Activated CD4-positive, alpha-beta T cell treated with anti-CD3 and anti-CD28 coated beads for 24 hours (primary cell): ENCODE results near the gene G6PD.
"Not testable (repeated sequence)": the region's sequence is repeated elsewhere in the genome, so short reads cannot be mapped to it uniquely, and the experiment has no call there.

Experiments used
- DNase-seq, 2 donors: peaks; one replicate each; pipeline ENCODE4 v3.0.0-alpha.2; 2020; ENCODE audit warnings: low read depth in 2 of 2

The G6PD gene

DNA sequence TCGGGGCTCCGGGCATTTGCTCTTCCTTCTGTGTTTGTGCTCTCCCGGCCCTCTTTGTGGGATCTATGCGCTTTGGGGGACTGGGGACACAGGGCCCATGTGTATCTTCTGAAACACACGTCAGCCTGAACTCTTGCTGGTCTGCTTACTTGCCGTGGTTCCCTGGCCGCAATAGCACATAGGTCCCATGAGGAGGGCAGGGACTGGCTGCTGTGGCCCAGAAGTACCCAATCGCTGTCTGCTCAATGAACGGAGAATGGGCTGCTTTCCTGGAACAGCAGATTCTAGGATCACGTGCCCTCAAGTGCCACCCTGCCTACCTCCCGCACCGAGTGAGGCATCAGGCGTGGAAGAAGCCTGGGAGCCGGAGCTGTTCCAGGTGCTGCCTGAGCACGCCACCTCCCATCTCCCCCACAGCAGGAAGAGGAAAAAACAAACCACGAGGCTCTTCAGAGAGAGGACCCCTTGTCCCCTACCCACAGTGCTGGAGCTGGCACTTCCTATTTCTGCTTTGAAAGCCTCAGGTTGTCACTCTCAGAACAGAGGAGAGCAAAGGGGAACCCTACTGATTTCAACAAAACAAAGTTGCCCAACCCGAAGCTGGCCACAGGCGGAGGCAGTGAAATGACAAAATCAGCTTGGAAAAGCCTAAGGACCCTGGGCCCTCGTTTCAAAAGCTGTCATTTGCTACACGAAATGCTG, 3.8 kb downstream of the G6PD start:
- no peak for DNase-seq

DNA sequence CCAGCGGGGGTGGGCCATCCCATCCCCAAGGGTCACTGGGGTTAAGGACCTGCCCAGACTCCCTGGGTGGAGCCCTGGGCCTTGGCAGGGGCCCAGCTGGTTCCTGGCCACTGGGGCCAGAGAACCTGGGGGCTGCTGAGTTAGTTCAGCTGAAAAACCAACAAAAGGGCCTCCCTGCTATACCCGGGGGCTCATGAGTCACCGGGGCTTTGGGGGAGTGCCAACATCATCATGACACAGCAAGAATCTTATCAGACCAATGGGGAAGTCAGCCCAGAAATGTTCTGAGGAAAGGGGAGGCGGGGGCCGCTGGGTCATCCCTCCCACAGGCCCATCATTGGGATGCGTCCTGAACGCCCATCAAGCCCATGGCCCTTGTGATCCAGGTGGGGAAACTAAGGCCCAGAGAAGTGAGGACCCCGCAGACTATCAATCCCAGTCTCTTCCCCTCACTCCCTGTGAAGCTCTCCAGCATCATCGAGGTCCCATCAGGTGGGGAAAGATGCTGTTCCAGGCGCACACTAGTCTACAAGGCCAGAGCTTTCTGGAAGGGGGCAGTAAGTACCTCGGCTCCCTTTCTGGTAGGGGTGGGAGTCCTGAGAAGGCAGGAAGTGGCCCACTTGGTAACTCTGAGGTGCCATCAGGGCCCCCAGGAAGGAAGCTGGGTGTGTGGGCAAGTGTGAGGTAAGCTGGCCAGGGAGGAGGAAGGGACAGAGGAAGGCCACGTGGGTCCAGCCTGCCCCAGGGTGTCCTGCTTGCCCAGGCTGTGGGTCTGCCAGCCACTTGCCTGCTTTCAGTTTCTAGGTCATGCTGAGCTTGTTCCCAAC, 4.5 kb downstream of the G6PD start:
- DNase-seq, result no peak

DNA sequence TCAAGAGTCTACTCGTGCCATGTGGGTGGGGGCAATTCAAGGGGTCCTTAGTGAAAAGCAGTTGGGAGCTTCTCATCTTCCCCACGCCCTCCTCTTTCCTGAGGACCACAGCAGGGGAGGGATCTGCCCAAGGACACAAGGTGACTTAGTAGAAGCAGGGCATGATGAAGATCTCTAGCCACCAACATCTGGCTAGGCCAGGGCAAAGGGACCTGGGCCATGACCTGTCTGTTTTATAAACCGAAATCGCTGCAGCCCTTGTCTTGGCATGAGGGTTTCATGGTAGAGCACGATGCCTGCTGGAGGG, 5.1 kb downstream of the G6PD start:
- no peak for DNase-seq

DNA sequence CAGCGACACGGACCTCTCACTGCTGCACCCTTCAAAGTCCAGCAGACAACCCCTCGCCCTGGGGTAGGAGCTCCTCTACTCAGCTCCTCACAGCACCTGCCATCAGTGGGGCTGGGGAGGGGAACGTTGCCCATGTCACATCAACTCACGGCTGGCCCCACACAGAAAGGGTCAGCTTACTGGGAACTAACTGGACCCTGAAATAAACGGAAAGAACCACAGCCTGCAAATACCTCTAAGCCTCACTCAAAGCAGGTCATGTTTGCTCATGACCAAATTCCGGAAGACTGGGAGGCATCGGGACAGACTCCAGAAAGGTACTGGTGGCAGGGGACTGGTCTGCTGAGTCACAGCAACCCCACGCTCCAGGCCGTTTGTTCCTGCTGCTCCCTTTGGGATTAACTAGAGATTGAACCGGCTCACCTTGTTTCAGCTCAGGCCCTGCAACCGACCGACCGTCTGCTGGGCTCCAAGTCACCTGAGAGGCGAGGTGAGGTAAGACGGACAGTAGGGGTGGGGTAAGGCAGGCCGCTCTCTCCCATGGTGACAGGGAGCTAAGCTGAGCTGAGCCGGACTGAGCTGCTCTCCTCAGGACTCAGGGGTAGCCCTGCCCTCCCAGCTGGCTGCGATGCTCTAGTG, 5.6 kb downstream of the G6PD start:
- DNase-seq, result no peak

DNA sequence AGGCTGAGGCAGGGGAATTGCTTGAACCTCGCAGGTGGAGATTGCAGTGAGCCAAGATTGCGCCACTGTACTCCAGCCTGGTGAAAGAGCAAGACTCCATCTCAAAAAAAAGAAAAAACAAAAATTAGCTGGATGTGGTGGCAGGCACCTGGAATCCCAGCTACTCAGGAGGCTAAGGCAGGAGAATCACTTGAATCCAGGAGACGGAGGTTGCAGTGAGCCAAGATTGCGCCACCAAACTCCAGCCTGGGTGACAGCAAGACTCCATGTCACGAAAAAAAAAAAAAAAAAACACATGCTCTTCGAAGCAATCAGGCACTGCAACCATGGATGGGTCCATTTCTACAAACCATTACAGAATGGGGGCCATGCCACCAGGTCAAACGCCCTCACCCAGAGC, 6.3 kb downstream of the G6PD start:
- not testable (repeated sequence) for DNase-seq

DNA sequence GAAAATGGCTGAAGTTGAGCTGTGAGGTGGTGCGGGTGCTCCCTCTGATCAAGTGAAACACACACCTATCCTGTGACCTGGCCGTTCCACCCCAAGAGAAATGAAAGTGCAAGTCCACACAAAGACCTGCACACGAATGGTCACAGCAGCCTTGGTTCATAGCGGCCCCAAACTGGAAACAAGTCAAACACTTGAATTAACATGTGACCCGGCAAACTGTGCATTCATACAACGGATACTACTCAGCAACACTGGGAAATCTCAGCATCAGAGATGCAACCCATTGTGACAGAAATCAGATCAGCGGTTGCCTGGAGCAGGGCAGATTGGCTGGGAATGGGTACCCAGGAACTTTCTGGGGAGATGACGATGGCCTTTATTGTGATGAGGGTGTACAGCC, 7.6 kb downstream of the G6PD start:
- no peak for DNase-seq

DNA sequence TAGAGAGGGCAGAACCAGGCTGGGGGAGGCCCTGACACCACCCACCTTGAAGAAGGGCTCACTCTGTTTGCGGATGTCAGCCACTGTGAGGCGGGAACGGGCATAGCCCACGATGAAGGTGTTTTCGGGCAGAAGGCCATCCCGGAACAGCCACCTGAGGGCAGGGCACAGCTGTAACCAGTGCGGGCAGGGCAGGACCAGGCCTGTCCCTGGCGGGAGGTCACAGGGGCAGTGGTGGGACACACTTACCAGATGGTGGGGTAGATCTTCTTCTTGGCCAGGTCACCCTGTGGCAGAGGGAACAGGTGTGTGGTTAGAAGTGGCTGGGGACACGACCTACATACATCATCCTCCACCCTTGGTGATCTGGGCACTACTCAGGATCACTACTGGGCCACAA, 10.8 kb downstream of the G6PD start:
- no peak for DNase-seq

DNA sequence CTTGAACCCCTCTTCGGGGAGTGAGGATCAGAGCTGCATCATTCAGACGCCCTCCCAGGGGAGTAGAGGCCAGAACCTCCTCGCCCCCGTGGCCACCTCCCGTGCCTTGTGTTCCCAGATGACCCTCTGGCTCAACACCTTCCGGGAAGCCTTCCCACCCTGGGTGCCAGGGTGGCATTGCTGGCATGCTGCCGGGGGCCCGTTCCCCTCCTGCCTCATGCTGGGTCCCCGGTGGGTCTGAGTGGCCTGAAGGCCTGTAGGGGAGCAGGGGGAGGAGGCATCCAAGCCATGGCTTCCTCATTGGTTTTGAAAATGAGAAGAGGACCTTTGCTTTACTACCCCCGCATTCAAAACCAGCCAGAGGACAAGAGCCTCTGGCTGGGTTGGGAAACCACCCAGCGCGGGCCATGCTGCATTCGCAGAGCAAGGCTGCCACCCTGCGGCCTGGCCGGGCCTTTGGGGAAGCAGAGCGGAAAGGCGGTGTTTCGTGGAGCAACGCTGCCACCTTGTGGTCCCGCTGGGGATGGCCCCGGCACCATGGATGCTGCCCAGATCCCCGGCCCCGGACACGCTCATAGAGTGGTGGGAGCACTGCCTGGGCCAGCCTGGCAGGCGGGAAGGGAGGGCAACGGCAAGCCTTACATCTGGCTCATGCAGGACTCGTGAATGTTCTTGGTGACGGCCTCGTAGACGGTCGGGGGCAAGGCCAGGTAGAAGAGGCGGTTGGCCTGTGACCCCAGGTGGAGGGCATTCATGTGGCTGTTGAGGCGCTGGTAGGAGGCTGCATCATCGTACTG, 11.9 kb downstream of the G6PD start:
- DNase-seq, result peak; percentile 79 to 87

DNA sequence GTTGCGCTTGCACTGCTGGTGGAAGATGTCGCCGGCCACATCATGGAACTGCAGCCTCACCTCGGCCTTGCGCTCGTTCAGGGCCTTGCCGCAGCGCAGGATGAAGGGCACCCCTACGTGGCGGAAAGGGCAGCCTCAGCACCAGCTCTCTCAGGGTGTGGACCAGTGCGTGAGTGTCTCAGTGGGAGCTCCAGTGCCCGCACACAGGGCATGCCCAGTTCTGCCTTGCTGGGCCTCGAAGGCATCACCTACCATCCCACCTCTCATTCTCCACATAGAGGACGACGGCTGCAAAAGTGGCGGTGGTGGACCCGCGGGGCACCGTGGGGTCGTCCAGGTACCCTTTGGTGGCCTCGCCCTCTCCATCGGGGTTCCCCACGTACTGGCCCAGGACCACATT, 14.0 kb downstream of the G6PD start:
- DNase-seq, result no peak

DNA sequence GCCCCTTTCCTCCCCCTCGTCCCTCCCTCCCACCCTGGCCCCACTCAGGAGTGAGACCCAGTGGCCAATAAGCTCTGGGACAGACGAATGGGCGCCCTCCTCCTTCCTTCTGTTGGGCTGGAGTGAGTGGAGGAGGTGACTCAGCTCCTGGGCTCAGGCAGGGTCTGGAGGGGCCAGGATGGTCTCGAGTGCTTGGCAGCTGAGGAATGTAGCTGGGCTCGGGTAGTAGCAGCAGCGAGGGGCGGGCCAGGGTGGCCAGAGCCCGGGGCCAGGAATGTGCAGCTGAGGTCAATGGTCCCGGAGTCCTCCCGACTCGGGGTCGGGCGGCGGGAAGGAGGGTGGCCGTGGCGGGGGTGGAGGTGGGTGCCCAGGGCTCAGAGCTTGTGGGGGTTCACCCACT, 15.0 kb downstream of the G6PD start:
- no peak for DNase-seq

DNA sequence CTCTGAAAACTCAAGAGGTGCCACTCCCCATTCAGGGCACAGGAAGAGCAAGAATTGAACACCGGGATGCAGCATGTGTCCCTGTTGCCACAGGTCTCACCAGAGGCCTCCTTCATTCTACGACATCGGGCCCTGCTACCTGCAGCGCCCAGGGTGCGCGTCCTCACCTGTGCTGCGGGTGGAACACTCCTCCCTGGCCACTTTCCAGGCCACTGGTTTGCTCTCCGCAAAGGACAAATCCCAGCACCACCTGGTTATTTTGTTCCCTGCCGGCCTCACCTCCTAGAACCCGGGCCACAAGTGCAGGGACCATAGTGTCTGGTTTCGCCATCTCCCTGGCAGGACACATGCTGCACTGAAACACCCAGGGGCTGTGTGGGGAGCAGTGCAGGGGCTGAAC, 16.4 kb downstream of the G6PD start:
- no peak for DNase-seq

DNA sequence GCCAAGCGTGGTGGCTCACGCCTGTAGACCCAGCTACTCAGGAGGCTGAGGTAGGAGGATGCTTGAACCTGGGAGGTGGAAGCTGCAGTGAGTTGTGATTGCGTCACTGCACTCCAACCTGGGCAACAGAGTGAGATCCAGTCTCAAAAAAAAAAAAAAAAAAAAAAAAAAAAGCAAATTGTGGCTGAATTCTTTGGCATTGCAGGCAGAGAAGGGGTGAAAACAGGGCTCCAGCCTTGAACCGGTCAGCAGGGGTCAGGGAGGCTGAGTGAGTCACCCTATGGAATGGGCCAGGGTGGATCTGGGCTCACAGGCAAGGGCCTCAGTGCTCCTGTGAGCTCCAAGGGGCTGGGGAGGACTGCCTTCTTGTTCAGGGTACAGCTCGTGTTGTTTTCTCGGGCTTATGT, 17.4 kb downstream of the G6PD start:
- DNase-seq, result no peak

DNA sequence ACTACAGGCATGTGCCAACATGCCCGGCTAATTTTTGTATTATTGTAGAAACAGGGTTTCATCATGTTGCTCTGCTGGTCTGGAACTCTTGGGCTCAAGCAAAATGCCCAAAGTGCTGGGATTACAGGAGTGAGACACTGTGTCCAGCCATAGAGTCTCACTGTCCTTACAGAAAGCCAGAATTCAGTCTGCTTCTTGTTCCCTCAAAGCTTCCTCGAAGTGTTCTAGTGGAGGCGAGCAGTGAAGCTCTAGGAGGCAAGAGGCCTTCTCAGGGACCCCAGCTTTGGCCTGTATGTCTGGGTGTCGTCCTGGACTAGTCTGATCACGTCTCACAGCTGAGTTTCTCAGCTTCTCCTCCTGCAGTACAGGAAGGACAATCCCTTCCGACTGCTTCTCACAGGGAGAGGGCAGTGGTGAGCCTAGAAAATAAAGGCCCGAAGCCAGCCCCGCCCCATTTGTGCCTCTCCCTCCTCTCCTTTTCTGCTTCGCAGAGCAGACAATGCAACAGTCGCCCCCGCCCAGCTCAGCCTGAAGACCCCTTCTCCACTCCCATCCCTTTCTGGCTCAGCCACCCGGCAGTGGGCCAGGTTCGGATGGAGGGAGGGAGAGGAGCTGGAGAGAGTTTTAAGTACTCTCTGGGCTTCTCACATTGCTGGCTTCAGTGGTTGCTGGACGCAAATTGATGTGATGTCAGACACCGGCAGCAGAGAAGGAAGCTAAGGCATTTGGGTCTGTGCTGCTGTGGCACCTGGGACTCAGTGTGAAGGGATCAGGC, 19.6 kb downstream of the G6PD start:
- peak; percentile 40 to 56 for DNase-seq

DNA sequence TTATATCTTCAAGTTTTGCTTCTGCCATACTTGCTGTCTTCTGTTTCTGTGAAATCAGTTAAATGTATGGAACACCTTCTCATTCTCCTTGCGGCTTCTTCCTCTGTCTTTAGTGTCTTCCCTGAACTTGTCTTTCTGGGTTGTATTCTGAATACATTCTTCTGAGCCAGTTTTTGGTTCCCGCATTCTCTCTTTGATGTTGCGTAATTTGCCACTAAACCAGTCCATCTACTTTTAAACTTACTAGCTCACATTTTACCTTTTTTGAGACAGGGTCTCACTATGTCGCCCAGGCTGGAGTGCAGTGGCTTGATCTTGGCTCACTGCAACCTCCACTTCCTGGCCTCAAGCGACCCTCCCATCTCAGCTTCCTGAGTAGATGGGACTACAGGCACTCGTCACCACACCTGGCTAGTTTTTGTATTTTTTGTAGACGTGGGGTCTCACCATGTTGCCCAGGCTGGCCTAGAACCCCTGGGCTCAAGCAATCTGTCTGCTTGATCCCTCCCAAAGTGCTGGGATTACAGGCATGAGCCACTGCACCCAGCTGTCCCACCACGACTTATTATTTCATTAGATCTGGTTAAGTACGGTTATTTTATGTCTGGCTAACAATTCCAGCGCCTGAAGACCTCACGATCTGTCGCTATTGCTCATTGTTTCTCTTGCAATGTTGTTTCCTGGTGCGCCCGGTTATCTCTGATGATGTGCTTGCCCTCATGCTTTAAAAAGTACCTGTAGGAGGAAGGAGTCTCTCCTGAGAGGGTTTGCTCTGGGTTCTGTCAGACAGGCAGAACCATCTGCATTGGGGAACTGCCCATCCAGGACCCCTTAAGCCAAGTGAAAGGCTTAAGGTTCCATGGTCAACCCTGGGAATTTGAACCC, 20.8 kb downstream of the G6PD start:
- DNase-seq, result no peak

DNA sequence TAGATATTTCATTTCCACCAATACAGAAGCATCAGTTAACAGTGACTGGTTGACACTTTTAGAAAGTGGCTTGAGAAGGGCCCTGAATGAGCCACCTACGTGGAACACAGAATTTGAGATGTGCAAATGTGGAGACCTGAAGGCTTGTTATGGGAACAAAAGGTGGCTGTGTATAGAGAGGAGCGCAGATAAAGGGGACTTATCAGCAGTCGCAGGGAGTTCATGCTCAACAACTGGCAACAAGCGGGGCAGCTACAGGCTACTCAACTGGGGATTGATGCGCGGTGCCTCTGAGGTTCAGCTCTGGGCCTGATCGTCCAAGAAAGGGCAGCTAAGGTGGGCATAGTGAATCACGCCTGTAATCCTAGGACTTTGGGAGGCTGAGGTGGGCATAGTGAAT, 27.3 kb downstream of the G6PD start:
- no peak for DNase-seq

DNA sequence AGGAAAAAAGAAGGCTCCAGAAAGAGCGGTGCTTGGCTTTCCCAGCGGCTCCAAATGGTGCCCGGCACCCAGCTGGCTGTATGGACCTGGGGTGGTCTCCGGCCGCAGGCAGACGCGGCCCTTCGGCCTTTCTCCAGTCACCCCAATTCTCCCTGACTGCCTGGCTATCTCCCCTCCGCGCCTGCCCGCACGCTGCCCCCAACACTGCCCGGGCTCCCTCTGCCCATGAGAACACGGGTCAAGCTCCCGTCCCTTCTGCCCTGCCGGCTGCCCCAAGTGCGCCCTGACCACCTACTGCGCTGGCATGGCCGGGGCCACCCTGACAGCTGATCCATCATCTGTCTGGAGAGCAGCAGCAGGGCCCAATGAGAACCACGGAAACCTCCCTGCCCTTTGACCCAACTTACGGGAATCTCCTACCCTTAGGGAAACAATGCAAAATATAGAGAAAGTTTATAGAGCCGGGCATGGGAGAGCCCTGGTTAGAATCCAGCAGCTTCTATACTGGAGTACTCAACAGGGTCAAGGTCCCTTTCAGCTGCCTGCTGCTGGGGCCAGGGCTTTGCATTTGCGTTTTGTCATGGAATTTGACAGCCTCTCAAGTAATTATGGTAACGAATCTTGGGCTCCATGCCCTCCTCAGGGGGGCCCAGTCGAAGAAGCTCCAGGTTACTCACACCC, 29.4 kb downstream of the G6PD start:
- no peak for DNase-seq

DNA sequence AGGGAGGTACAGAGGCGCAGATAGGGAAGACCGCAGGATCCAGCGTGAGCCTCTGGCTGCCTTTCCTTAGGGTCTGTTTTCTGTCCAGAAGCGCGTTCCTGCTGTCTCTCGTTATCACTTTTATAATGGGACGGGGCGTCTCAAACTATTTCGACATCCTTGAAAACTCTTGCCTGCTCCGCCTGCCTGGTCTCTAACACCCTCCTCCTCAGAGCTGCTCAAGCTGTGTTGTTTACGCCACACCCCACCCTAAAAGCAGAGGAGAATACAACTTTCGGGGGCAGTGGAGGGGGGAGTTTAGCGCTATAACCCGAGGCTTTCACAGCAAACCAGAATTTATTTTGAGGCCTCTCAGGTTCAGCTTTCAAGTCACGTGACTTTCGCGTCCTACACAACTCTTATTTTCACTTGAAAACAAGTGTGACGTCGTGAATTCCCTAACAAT, 30.0 kb downstream of the G6PD start:
- no peak for DNase-seq

DNA sequence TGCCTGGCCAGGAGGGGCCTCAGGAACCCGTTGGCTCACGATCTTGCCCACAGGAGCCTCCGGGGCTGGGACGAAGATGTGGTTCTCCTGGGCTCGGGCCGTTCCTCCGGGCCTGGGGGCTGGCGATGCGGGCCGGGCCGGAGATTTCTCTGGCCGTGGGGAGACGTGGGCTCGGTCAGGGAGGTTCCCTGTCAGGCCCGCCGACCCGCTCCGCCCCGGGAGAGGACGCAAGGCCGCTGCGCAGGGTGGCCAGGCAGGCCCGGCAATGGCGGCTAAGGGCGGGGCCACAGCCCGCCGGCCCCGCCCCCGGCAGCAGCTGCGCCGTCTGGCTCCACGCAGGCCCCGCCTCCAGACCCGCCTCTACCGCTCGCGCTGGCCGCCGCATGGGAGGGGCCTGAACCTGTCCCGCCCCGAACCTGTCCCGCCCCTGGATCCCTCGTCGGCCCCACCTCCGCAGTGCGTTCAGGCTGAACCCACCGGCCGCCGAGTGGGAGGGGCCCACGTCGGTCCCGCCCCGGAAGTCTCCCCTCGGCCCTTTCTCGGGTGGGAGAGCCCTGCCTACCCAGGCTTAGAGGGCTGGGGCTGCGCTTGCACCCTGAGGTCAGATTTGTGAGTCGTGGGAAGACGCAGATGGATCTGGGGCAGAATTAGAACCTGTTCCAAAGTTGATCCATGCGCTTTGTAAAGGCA, 30.5 kb downstream of the G6PD start, which contains the start of gene FAM3A:
Gene FAM3A (minus strand): TSS at position 267 of the 690 bp plus-strand sequence. CDS start 460 bp downstream, outside the sequence.
- peak; percentile 88 for DNase-seq
